ELF-1 (cell line): ENCODE results near the gene OCA2.
"Not testable (repeated sequence)": the region's sequence is repeated elsewhere in the genome, so short reads cannot be mapped to it uniquely, and the experiment has no call there.

Experiments used
- DNase-seq: peaks from one replicate; pipeline ENCODE4 v3.0.0-alpha.2; 2016; ENCODE audit warnings: low read depth, low spot score

OCA2 gene

DNA sequence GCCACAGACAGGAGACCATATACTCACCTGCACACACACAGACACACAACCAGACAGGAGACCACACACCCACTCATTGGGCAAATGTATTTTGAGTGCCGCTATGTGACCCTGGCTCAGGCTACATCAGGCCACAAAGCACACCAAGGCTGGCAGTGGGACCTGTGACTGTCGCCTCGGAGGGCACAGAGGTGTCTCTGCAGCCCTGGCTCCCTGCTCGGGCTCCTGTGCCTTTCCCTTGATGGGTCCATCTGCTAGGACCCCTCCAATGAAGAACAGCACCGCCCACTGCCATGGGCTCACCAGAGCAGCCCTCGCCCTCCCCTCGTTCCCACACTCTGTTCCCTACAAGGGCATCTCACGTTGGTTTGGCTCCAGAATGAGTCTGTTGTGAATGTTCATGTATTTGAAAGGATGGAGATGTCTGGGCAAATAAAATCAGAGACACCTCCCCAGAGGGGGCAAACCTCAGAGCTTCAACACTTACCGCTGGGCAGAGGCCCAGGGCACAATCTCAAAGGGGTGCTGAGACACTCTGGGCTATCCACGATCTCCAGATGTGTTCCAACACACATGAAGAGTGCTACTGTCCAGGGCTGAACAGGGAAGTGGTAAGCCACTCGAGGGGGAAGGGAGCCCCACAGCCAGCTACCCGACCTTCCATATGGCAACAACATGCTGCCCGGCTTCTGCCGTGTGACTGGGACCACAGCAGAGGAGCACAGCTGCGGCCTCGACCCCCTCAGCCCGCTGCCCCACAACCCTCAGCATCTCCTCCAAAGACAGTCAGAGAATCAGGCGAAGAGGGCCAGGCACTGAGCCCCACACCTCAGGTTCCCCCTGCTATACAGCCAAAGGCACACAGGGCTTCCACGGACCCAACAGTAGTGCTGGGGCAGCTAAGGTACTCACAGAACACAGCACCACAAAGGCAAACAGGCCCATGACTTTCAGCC lies 74.9 kb downstream of the OCA2 start:
- no peak for DNase-seq

DNA sequence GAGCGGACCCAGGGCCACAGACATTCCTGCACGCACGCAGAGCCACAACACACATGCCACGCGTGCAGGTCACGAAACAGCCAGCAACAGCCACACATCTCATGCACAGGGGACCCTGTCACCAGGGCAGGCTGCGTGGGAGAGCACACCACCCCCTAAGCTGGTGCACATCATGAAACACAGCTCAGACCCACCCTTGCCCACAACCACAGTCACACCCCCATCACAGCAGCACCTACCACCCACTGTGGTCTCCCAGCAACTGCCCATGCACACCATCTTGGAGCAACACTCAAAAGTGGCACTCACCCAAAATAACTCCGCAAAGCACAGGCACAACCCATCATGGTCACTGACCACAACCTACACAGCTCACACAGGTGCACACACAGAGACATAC lies 75.7 kb downstream of the OCA2 start:
- DNase-seq, result no peak

DNA sequence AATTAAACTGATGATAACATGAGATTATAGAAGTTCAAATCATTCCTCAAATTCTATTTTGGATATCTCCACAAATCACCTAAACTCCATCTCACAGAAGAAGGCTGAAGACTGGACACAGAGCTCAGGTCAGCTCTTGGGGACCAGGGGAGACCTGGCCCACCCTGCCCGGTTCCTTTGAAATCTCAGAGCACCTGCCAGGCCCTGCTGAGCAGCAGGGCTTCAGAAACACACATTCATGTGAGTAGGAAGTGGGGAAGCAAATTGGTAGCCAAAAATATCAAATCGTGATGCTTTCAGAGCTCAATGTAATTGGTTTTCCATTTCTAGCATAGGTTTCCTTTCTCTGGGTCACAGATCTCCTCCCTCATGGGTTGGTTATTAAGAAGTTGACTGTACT lies 76.2 kb downstream of the OCA2 start:
- DNase-seq, result no peak

DNA sequence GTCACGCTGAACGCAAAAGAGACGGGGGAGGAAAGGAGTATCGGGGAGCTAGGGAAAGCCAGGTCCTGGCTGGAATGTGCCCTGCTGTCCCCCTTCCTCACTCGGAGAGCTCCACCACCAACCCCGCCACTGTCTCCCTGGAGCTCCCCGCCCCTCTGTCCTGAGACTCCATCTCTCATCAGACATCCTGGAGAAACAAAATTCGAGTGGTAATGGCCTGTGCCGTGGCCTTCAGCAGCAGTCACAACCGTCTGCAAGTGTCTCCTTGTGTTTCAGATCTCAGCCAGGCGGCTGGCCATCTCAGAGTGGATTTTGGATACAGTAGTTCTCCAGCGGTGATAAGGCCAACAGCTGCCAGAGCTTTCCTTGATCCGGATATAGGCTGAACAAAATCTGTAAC lies 76.9 kb downstream of the OCA2 start:
- no peak for DNase-seq

DNA sequence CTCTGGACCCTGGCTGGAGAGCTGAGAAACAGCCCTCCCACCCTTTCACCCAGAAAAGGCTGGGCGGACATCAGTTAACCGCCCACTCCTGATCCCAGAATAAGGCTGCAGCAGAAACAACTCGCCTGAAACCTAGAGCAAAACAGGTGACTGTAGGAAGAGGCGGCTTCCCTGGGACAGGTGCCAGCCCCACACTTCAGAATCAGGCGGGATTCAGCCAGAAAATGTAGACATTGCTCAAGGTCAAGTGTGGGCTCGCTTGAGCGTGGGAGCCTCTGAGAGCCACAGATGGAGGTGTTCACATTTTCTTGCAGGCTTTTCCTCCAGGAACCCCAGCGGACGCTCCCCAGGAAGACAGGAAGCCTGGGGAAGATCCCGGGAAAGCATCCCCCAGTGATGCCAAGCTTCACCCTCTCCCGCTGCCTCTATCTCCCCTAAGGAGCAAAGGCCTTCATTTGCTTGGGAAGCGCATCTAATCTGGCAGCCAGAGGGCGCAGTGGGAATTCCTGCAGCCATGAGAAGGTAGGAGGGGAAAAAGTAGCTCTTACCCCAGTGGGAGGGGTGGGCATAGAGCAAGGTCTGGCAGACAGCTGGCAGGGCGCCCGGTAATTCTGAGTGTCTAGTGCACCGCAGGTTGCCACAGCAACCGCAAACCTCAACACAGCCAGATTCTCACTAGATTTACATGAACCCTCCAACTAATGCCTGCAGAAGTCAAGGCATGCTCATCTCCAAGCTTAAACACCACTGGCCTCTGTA lies 77.7 kb downstream of the OCA2 start:
- peak; percentile 64 for DNase-seq

DNA sequence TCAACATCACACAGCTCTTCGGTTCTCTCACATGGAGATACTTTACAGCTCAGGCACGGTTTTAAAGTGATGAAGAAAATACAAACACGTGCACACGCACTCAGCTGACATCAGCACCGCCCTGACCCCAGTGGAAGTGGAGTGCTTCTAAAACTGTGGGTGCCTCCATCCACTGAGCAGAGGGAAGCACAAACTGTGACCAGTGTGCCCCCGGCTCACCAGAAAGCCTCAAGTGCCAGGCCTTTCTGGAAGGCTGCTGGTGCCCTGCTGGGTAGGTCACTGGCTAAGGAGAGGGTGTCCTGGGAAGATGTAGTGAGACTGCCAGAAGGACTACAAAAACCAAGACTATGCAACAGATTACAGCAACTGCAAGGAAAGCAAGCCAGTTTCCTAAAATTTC lies 78.5 kb downstream of the OCA2 start:
- no peak for DNase-seq

DNA sequence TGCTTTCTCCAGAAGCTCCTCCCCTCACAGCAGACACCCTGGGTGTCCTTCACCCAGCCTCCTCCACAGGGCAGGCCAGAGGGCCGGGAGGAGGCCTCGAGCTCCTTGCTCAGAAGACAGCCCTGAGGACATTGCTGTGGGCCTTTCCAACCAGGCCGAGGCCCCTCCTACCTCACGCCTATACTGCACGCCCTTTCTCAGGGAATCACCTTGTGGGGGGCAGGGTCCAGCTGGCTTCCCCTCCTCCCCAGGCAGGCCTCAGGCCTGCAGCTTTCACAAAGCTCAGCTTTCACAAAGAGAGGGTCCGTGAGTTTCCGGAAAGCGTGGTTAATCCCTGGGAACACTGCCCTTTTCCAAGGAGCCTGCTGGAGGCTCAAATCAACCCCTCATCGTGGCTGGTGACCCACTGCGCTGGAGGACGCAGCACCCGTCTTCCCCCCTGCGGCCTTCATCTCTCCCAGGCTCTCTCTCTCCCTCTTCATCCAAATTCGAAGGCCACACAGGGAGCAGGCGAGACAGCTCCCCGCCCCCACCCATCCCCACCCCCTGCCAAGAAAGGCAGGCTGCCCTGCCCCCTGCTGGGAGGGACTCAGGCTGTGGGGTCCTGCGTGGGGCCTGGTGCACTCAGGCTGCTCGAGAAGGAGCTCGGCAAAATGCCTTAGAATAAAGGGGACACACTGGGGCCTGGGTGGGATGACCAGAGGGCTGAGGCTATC lies 79.4 kb downstream of the OCA2 start:
- DNase-seq, result peak; percentile 59

DNA sequence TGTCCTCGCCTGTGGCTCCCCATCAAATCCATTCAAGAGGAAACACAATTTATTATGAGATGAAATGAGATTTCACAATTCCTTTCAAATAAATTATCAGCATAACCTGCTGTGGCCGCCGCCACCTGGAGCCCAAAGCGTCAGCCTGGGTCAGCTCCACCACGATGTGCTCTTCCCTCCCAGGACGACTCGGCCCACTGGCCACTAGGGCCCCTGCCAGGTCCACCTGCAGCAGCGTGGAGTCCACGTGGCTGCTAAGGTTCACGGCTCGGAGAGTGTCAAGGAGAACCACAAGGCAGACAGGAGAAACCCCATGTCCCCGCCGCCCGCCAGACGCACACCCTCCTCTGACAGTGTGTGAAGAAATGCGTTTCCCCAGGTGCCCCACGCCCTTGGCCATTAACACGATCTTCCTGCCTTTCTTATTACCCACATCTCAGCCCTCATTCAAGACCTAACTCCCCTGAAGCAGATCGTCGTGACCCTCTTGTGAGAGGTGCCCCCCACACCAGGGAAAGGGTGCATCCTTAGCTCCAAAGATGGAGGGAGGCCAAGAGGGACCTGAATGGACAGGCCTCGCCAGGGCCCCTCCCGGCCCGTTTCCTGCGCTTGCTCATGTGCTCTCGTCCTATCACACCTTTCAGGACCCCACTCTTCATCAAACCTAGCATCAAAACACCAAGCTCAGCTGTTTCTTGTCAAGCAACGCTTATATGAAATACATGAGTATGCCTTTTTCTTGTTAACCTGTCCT lies 80.6 kb downstream of the OCA2 start:
- no peak for DNase-seq

DNA sequence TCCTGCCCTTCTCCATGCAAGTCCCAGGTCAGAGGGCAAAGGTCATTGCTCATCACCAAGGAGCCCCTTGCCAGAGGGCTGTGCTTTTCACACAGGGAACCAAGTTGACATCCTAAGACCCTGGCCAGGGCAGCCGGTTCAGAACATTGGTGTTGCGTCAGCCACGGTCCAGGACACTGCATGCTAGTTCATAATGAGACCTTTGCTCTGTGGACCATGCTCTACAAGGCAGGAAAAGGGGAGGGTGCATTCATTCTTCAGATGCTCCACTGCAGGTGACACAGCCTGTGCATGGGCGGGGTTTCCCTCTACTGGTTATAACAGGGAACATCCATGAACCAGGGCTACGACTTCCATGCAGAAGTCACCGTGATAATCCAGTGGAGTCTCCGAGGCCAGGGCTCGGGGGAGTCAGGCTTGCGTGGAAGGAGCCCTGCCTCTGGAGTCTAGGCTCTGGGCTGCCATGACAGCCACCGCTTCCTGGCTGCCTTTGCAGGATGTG lies 81.6 kb downstream of the OCA2 start:
- DNase-seq, result peak; percentile 14

DNA sequence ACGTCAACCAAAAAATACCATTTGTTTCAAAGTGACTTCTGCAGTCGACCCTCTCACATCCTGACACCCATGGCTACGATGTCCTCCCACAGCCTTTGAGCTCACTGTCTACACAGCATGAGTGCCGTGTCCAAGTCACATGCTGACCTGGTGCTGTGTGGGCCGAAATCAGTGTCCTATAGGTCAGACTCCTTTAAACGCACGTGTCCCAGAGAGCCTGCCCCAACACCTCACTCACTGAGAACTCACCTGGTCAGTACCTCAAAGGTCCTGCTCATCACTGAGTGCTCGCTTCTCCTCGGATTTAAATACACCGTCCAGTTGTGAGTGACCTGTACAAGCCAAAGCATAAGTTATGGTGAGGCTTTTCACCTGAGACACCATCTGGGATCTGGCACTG lies 83.3 kb downstream of the OCA2 start:
- DNase-seq, result no peak

DNA sequence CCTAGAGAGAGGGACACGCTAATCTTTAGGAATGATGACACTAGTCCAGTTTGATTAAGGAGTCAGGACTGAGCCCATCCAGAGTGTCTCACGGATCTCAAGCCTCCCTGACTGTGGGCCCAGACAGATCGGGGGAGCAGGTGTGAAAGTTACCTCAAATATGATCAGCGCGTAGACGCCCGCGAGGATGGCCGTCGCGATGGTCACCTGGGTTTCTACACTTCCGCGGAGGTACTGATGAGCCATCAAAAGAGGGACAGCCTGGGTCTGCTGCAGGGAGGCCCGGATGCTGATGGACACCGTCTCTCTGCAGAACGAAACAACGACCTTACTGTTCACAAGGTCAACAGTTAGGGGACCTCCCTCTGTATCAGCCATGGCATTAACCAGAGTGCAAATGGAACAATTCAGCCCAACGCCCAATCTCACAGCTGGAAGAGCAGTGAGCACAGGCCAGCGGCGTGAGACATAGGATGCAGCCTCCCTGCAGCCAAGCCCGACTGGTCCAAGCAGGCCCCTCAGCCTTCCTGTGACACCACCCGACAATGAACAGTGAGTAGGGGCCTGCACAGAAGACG lies 84.4 kb downstream of the OCA2 start:
- no peak for DNase-seq

DNA sequence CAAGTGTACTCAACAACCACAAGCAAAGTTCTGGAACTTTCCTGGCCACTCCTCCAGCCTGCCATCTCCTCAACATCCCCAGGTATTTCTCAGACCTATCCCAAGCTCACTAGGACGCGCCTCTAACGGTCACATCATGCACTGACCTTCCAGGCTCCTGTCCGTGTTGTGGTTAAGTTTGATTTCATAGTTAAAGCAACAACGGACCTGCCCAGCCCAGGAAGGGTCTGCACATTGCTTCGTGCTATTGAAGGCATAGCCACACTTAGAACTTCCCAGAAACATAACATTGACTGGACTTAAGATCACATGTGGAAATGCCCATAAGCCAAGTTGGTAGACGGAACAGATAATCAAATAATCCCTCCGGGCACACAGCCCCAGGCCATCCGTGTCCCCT lies 85.1 kb downstream of the OCA2 start:
- DNase-seq, result no peak

DNA sequence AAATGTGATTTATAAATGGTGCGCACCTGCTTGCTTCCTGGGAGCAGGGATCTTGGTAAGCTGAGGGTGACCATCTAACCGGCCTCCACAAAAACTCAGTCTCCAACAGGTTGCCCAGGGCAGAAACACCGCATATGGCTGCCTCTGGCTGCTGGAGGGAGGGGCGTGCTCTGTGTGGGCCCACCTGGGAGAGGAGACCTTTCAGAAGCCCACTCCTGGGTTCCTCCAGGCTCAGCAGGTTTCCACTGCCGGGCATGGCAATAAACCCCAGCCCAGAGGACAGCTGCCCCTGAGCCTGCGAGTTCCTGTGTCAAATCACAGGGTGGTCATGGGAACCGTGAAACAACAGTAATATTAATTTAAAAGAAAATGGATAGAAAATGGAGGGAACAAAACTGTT lies 85.6 kb downstream of the OCA2 start:
- DNase-seq, result no peak

DNA sequence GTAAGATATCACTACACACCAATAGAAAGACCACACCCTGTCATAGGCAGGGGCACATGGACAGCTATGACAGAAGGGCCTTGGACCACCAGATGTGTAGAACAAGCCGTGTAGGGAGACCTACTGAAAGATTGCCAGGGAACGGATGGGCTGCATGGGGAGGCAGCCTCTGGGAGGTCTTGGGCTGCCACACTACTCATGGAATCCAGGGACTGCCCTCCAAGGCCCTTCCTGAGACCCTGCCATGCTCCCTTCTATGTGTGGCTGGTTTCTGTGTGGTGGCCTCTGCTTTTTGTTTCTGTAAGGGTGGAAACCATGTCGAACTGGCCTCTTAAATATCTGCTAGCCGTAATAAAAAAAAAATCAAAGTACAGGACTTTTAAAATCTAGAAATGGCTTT lies 86.9 kb downstream of the OCA2 start:
- DNase-seq, result no peak

DNA sequence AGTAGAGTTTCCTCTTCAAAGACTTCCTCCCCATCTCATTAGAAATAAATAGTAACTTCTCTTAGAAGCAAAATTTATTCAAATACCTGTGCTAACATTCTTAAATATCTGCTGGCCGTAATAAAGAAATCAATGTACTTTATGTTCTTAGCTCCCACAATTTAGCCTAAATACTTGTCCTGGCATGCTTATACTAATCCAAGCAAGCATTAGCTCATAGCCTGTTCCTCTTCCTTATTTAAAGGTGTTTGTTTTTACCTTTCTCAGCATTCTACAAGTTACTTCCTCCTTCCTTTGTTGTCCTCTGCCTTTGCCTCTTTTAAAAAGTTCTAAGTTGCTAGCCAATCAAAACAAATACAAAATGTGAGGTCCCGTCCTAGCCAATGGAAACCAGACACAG lies 90.9 kb downstream of the OCA2 start:
- DNase-seq, result not testable (repeated sequence)

DNA sequence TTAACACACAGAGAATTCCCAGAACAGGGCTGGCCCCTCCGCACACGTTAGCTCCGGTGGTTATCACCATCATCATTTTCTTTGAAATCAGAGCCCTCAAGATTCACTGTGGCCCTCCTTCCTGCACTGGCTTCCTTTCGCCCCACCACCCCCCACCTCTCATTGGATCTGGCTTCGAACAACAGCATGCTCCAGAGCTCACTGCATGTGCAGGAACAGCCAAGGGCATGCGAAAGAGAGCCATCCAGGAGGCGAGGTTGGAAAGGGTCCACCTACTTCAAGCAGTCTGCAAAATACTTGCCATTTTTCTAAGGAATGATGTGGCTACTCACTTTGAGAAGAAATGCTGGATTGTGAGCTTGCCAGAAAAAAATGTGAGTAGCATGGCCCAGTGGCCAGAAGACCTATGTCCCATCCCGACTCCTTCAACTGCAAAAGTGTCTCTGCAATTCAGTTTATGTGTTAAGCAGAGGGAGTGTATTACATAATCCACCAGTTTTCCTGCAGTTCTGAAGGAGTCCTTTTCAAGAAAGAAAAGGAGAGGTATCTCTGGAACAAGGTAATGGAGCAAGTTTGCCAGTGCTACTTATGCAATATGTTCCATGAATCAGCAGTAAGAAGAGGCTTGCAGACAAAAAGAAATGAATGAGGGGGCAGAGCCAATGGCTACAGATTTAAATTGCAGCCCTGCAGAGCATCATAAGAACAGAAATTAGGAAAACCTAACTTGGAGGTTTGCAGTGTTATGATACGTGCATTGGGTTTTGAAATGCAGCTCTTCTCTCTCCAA lies 92.8 kb downstream of the OCA2 start:
- DNase-seq, result no peak

DNA sequence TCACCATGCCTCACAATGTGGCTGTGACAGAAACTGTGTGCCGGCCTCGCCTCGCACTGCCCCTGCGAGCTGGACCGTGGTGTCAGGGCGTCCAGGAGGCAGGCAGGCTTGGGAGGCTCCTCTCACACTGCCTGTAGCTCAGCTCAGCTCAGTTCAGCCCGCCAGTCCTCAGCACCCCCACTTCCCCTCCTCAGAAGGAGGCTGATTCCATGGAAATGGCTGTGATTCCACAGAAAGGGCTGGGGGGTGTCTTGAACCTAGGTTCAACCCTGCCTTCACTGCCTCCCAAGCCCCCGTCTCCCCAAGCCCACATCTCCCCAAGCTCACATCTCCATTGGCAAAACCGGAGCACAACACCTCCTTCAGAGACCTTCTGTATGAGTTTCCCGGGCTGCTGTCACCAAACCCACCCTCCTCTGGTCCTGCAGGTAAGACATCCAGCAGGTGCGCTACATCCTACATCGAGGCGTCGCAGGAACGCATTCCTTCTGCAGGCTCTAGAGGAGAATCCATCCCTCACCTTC lies 94.0 kb downstream of the OCA2 start:
- DNase-seq, result no peak

DNA sequence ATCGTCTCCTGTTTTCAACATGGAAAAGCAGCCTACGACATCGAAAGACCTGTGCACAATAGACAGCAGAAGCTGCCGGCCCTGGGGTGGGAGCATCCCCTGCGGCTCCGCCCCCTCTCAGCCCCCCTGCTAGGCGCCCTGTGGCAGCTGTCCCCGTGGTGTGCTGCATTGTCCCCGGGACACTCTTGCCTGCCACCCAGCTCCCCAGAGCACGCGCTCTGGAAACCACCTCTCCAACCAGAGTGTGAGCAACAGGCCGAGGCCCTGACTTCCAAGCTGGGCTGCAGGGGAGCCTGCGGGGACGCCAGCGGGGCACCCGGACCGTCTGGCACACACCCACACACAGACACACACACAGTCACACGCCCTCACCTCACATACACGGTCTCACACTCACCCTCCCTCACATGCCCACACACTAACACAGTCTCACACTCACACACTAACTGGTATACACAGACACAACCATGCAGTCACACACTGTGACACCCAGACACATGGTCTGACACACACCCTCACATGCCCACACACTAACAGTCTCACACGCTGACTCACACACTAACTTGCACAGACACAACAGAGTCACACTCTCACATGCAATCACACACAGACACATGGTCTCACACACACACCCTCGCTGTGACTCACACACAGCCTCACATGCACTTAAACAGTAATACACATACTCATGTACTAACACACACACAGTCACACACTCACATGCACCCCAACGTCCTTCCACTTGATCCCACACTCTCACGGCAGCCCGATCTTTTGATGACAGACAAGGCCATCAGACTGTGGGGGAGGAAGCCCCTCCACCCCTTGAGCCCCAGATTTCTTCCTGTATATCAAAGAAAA lies 94.7 kb downstream of the OCA2 start:
- no peak for DNase-seq
